GM12878 (cell line): ENCODE measurements around the gene DYNC2H1. TPM values are rescaled to one million over a fixed set of nuclear protein-coding genes. Genes with fewer than 3 reads are reported as not detected.

ENCODE experiments used
- ATAC-seq: fragments of 200-7000 bp; cut with Tn5 transposase; 3 replicates; pipeline ENCODE4 v1.9.1; 2020; ENCODE audit warnings: mild to moderate bottlenecking, moderate library complexity
- BruUV-seq: library from RNA; stranded (reverse); fragments of 400-500 nt; replicated peaks from 2 replicates; lab custom pipeline; 2021; lab: Mats Ljungman, UMichigan
- CTCF ChIA-PET: fragments of 300-600 bp; sonication (Branson Sonifier 250); formaldehyde crosslinking; extraction: SDS; loops from one replicate; lab custom pipeline; 2021; ENCODE audit warnings: inconsistent platforms; lab: Yijun Ruan, JAX
- POLR2A ChIA-PET: fragments of 350-600 bp; formaldehyde crosslinking; extraction: SDS; loops from one replicate; lab custom pipeline; 2021; ENCODE audit warnings: inconsistent platforms; lab: Charles Lee
- RAD21 ChIA-PET: fragments of 300-600 bp; sonication (Branson Sonifier 250); formaldehyde crosslinking; loops from one replicate; lab custom pipeline; 2023; ENCODE audit warnings: antibody characterized with exemption; ENCODE audit not compliant: unreplicated experiment; lab: Charles Lee
- SMC1A ChIA-PET: fragments of 300-600 bp; sonication (Branson Sonifier 250); formaldehyde crosslinking; loops from one replicate; lab custom pipeline; 2023; ENCODE audit not compliant: unreplicated experiment, uncharacterized antibody; lab: Charles Lee
- DNase-seq: peaks from one replicate; pipeline ENCODE4 v3.0.0-alpha.2; 2011; ENCODE audit warnings: low read depth, low spot score
- FAIRE-seq: peaks from 3 replicates; lab custom pipeline; 2011; peaks lifted over from hg19 to GRCh38; lab: Jason Lieb, UNC
- H2AFZ ChIP-seq: 2 replicates; pipeline ENCODE4 v1.6.0; 2011; ENCODE audit warnings: low read depth, low read length, control low read depth; ENCODE audit not compliant: control insufficient read depth
- H3K27ac ChIP-seq: 2 replicates; pipeline ENCODE4 v1.5.1; 2011; ENCODE audit warnings: control low read depth; ENCODE audit not compliant: control insufficient read depth, insufficient read depth
- H3K27me3 ChIP-seq, 2 experiments: replicated peaks in 1 of 2; 2 replicates each; pipeline versions ENCODE4 v1.6.0 to v1.6.1; 2011; ENCODE audit warnings: low read length in 1 of 2; ENCODE audit not compliant: control insufficient read depth in 2 of 2, insufficient read depth in 2 of 2
- H3K36me3 ChIP-seq, 2 experiments: 2 replicates each; pipeline ENCODE4 v1.5.1; 2011; ENCODE audit warnings: low read length in 1 of 2; ENCODE audit not compliant: control insufficient read depth in 2 of 2, insufficient read depth in 2 of 2
- H3K4me1 ChIP-seq: 2 replicates; pipeline ENCODE4 v1.6.1; 2011; ENCODE audit warnings: mild to moderate bottlenecking, low read length, moderate library complexity, mixed read lengths; ENCODE audit not compliant: control insufficient read depth, insufficient read depth
- H3K4me2 ChIP-seq: 2 replicates; pipeline ENCODE4 v1.6.0; 2011; ENCODE audit warnings: control low read depth; ENCODE audit not compliant: control insufficient read depth, insufficient read depth
- H3K4me3 ChIP-seq: fragments of 200-600 bp; sonication (generic); 2 replicates; pipeline ENCODE4 v1.5.1; 2016
- H3K79me2 ChIP-seq: 2 replicates; pipeline ENCODE4 v1.6.0; 2011; ENCODE audit warnings: low read length; ENCODE audit not compliant: control insufficient read depth, insufficient read depth
- H3K9ac ChIP-seq: 2 replicates; pipeline ENCODE4 v1.8.0; 2011; ENCODE audit warnings: low read length, control low read depth, mixed read lengths; ENCODE audit not compliant: control insufficient read depth, insufficient read depth
- H3K9me3 ChIP-seq: replicated peaks from 3 replicates; pipeline ENCODE4 v1.5.1; 2011; ENCODE audit warnings: mild to moderate bottlenecking, low read length; ENCODE audit not compliant: control insufficient read depth, insufficient read depth
- H4K20me1 ChIP-seq: 2 replicates; pipeline ENCODE4 v1.6.0; 2011; ENCODE audit not compliant: control insufficient read depth, insufficient read depth
- ATF7 ChIP-seq: fragments of 450-650 bp; IDR thresholded peaks from 2 replicates; pipeline ENCODE4 v1.6.1; 2016; ENCODE audit warnings: low read depth, mild to moderate bottlenecking
- BHLHE40 ChIP-seq, 2 experiments: fragments of 450-650 bp in 1 of 2; IDR thresholded peaks; 2 replicates each; pipeline ENCODE4 v1.6.1; 2011 to 2017; ENCODE audit warnings: low read depth in 2 of 2, borderline replicate concordance in 1 of 2, improper control_type of control experiment in 1 of 2, low read length in 1 of 2, mild to moderate bottlenecking in 1 of 2
- BMI1 ChIP-seq: fragments of 450-650 bp; IDR thresholded peaks from 2 replicates; pipeline ENCODE4 v1.6.1; 2016; ENCODE audit warnings: mild to moderate bottlenecking, moderate library complexity, borderline replicate concordance
- CBFB ChIP-seq: IDR thresholded peaks from 2 replicates; pipeline ENCODE4 v1.6.1; 2016; ENCODE audit warnings: antibody characterized with exemption, low read depth
- CBX5 ChIP-seq: sonication (generic); IDR thresholded peaks from 2 replicates; pipeline ENCODE4 v1.6.1; 2016; ENCODE audit warnings: low read depth, moderate library complexity, mild to moderate bottlenecking, inconsistent platforms
- CHD1 ChIP-seq: IDR thresholded peaks from 2 replicates; pipeline ENCODE4 v1.6.1; 2012; ENCODE audit warnings: low read depth, low read length, improper control_type of control experiment
- ELK1 ChIP-seq: IDR thresholded peaks from 2 replicates; pipeline ENCODE4 v1.6.1; 2012; ENCODE audit warnings: low read depth, low read length, improper control_type of control experiment
- ESRRA ChIP-seq: IDR thresholded peaks from 2 replicates; pipeline ENCODE4 v1.6.1; 2012; ENCODE audit warnings: mild to moderate bottlenecking, low read length, improper control_type of control experiment
- FOXK2 ChIP-seq: fragments of 450-650 bp; IDR thresholded peaks from 2 replicates; pipeline ENCODE4 v1.6.1; 2017; ENCODE audit warnings: mild to moderate bottlenecking, moderate library complexity
- IKZF1 ChIP-seq: fragments of 450-650 bp; conservative IDR thresholded peaks from 2 replicates; pipeline ENCODE4 v1.6.1; 2017; ENCODE audit warnings: antibody characterized with exemption, mild to moderate bottlenecking
- MEF2A ChIP-seq: IDR thresholded peaks from 2 replicates; pipeline ENCODE4 v1.6.1; 2011; ENCODE audit warnings: low read depth, mild to moderate bottlenecking, low read length, moderate library complexity; ENCODE audit not compliant: insufficient read depth
- MXI1 ChIP-seq: fragments of 150-350 bp; IDR thresholded peaks from 2 replicates; pipeline ENCODE4 v1.6.1; 2011; ENCODE audit warnings: low read depth, mild to moderate bottlenecking, inconsistent platforms, low read length, improper control_type of control experiment
- MYC ChIP-seq: IDR thresholded peaks from 2 replicates; pipeline ENCODE4 v1.6.1; 2011; ENCODE audit warnings: mild to moderate bottlenecking, low read length, moderate library complexity, inconsistent platforms; ENCODE audit not compliant: insufficient read depth, insufficient replicate concordance, insufficient read length, severe bottlenecking
- NFIC ChIP-seq: IDR thresholded peaks from 2 replicates; pipeline ENCODE4 v1.6.1; 2012; ENCODE audit warnings: low read depth, mild to moderate bottlenecking, inconsistent platforms, low read length, moderate library complexity
- RAD21 ChIP-seq: IDR thresholded peaks from 2 replicates; pipeline ENCODE4 v1.6.1; 2011; ENCODE audit warnings: mild to moderate bottlenecking, low read depth, low read length, moderate library complexity; ENCODE audit not compliant: insufficient read depth
- RELA ChIP-seq: fragments of 450-650 bp; IDR thresholded peaks from 2 replicates; pipeline ENCODE4 v1.8.0; 2014; ENCODE audit warnings: borderline replicate concordance; ENCODE audit not compliant: partially characterized antibody
- SIN3A ChIP-seq: IDR thresholded peaks from 2 replicates; pipeline ENCODE4 v1.6.1; 2012; ENCODE audit warnings: low read depth, low read length, improper control_type of control experiment
- SMAD1 ChIP-seq: fragments of 450-650 bp; IDR thresholded peaks from 2 replicates; pipeline ENCODE4 v1.6.1; 2018; ENCODE audit warnings: mild to moderate bottlenecking, low read depth; ENCODE audit not compliant: partially characterized antibody
- SUPT20H ChIP-seq: IDR thresholded peaks from 2 replicates; pipeline ENCODE4 v1.6.1; 2011; ENCODE audit warnings: low read depth, mild to moderate bottlenecking, low read length, moderate library complexity, borderline replicate concordance; ENCODE audit not compliant: control insufficient read depth
- TBL1XR1 ChIP-seq: IDR thresholded peaks from 2 replicates; pipeline ENCODE4 v1.6.1; 2012; ENCODE audit warnings: low read depth, low read length, improper control_type of control experiment
- TCF7 ChIP-seq: IDR thresholded peaks from 2 replicates; pipeline ENCODE4 v1.6.1; 2014; ENCODE audit warnings: antibody characterized with exemption, borderline replicate concordance
- USF2 ChIP-seq: IDR thresholded peaks from 2 replicates; pipeline ENCODE4 v1.6.1; 2011; ENCODE audit warnings: low read depth, low read length, improper control_type of control experiment, borderline replicate concordance
- ZNF274 ChIP-seq: IDR thresholded peaks from one replicate; pipeline ENCODE4 v1.8.0; 2011; ENCODE audit not compliant: insufficient read length, insufficient read depth
- WGBS: methylation state at CpG from one replicate; pipeline ENCODE4 v1.1.6; 2016; ENCODE audit warnings: low lambda C conversion rate; ENCODE audit not compliant: insufficient replicate concordance, insufficient coverage; ENCODE audit errors: missing lambda C conversion rate; 5-methylcytosine and 5-hydroxymethylcytosine counted together
- in situ Hi-C: fragments of 300-500 bp; cut with MboI; formaldehyde crosslinking; loops from 9 replicates; pipeline ENCODE4 v1.14.3; 2018; ENCODE audit warnings: mixed read lengths
- intact Hi-C: fragments of 100-400 bp; cut with micrococcal nuclease; formaldehyde crosslinking; loops from one replicate; pipeline ENCODE4 v1.14.2; 2022; ENCODE audit not compliant: unreplicated experiment
- polyA plus RNA-seq, 11 experiments: library from polyadenylated mRNA; depleted of rRNA in 4 of 11; unstranded in 6 of 11; stranded (reverse) in 5 of 11; fragments of >200 nt; fragmentation: Nextera tagmentation in 4 of 11; fragmentation: Illumina TruSeq in 1 of 11; extraction: Ambion mirVana in 4 of 11; extraction: Trizol in 1 of 11; gene quantifications; 1 replicate in 1 of 11; 2 replicates in 10 of 11; pipeline versions ENCODE4 v1.2.1 to v1.2.3, GENCODE V29; 2011 to 2016; ENCODE audit warnings: inconsistent platforms in 2 of 11, missing spikeins in 2 of 11, low read depth in 1 of 11
- total RNA-seq, 4 experiments: library from RNA; depleted of rRNA in 3 of 4; stranded (reverse); fragments of >200 nt in 3 of 4; fragmentation: Illumina TruSeq in 1 of 4; extraction: Trizol in 1 of 4; gene quantifications; 2 replicates each; pipeline versions ENCODE4 v1.2.1 to v1.2.3, GENCODE V29; 2013 to 2021

Gene DYNC2H1
- total and polyA plus RNA-seq, 10 of the 15 experiments (the other 5 are each of a cell fraction or from before 2014, with no cell fraction given), result 0.12 to 3.9 (median 0.23) TPM; not detected in 2

DNA sequence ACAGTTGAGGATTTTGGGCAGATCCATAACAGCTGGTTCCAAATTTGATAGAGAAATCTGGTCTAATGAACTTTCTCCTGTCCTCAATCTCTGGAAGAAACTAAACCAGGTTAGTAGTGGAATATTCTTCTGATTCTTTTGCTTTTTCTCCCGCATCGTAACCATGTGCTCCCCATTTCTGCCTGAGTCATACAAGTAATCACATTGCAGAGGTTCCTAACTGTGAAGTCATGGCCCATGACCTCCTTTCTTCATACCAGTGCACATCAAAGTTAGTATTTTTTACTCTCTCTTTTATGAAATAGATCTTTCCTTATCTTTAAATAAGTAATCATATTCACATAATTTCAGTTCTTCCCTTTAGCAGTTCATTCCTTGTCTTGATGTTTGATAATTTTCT is 249.0 kb downstream of the DYNC2H1 start (continued):
- TF ChIP-seq MXI1, result no peak
- TF ChIP-seq CHD1, result no peak
- TF ChIP-seq USF2, result no peak
- TF ChIP-seq SMAD1, result no peak
- no peak for TF ChIP-seq SIN3A
- TF ChIP-seq ZNF274, result no peak
- TF ChIP-seq TCF7, result no peak
- TF ChIP-seq, all 136 proteins: peak for 0

DNA sequence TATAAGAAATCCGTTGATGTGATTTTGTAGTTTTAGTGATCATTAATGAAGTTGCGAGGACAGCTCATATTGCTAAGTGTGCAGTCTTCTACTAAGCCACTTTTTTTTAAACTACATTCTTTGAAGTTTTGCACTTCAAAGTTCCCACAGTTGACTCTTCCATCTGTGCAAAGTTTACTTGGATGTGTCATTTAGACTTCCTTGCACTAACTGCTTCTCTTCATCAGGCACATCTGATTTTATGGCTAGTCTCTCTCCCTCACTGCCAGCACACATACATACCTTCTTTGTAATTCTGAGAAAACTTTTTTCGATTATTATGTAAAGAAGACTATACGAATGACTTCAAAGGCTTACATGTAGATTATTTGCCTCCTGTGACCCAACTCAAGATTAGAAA is 250.0 kb downstream of the DYNC2H1 start:
- BruUV-seq, result no TSS peak
- H2AFZ ChIP-seq, result no peak overlapping the region
- H3K9me3 ChIP-seq, result no peaks in the 10 kb centered on the region
- no peak overlapping the region for H3K27ac ChIP-seq
- no peaks in the 10 kb centered on the region for H3K79me2 ChIP-seq
- intact Hi-C loops (no loop called here), in situ Hi-C loops (no loop called here)
- ChIA-PET RAD21 (no interaction called here), CTCF (no interaction called here), POLR2A (no interaction called here), SMC1A (interaction anchor here (1.5 kb wide), 1 partner anchor 8 kb away, joined by 6 read pairs; no protein-coding TSS in a partner anchor)
- DNase-seq (no peak), FAIRE-seq (no peak), ATAC-seq (no peak)
- no peak overlapping the region for H3K4me2 ChIP-seq
- H3K9ac ChIP-seq, result no peak overlapping the region
- no peaks in the 10 kb centered on the region for H3K36me3 ChIP-seq
- H3K4me3 ChIP-seq, result no peak overlapping the region
- H3K27me3 ChIP-seq, result no peaks in the 10 kb centered on the region
- no peak for TF ChIP-seq BHLHE40 (IDR thresholded peaks at IDR 0.05; ENCODE audit: borderline replicate concordance in 1 of 2, low read depth in 2 of 2, low read length in 1 of 2)
- no peak for TF ChIP-seq CBX5
- no peak for TF ChIP-seq CBFB
- no peak for TF ChIP-seq TBL1XR1
- no peak for TF ChIP-seq ESRRA
- no peak for TF ChIP-seq FOXK2
- no peak for TF ChIP-seq TCF7
- no peak for TF ChIP-seq CHD1
- no peak for TF ChIP-seq SUPT20H
- TF ChIP-seq MYC, result no peak
- no peak for TF ChIP-seq ELK1
- no peak for TF ChIP-seq ATF7
- TF ChIP-seq SMAD1, result no peak
- TF ChIP-seq RAD21, result no peak
- no peak for TF ChIP-seq BMI1
- no peak for TF ChIP-seq IKZF1
- TF ChIP-seq NFIC, result no peak
- no peak for TF ChIP-seq SIN3A
- no peak for TF ChIP-seq RELA
- TF ChIP-seq MEF2A, result no peak
- 8% methylated on average over 4 of the region's 4 CpGs for WGBS
- H4K20me1 ChIP-seq, result no peaks in the 10 kb centered on the region
- H3K4me1 ChIP-seq, result no peaks in the 10 kb centered on the region
